Naive thymus-derived CD4-positive, alpha-beta T cell (primary cell): ENCODE measurements around the gene BEND2. TPM values are rescaled to one million over a fixed set of nuclear protein-coding genes. Genes with fewer than 3 reads are reported as not detected.
A peak's percentile ranks its signal among the peaks of the same experiment; 100 is the strongest.

Source experiments
- ATAC-seq: fragments of 150-1000 bp; cut with Tn5 transposase; 2 replicates; pipeline ENCODE4 v1.10.0; 2021; ENCODE audit warnings: mild to moderate bottlenecking, moderate library complexity
- CTCF ChIA-PET: fragments of 350-600 bp; sonication (Branson Sonifier 250); formaldehyde crosslinking; loops from one replicate; lab custom pipeline; 2021; ENCODE audit warnings: antibody characterized with exemption; lab: Charles Lee
- POLR2A ChIA-PET: fragments of 350-600 bp; sonication (Branson Sonifier 250); formaldehyde crosslinking; loops from one replicate; lab custom pipeline; 2021; ENCODE audit warnings: antibody characterized with exemption, inconsistent platforms; lab: Charles Lee
- DNase-seq, 9 donors: peaks; one replicate each; pipeline versions ENCODE4 v3.0.0 to v3.0.0-alpha.2; 2020 to 2022; ENCODE audit warnings: mixed read lengths in 1 of 9
- H3K27ac ChIP-seq: one replicate; pipeline ENCODE4 v1.7.0; 2013; ENCODE audit warnings: mild to moderate bottlenecking, low read depth, low read length, moderate library complexity
- H3K27me3 ChIP-seq, 2 donors: one replicate each; pipeline ENCODE4 v1.7.0; 2013; ENCODE audit warnings: low read length in 2 of 2, mild to moderate bottlenecking in 2 of 2, moderate library complexity in 2 of 2; ENCODE audit not compliant: control insufficient read depth in 2 of 2, insufficient read depth in 2 of 2
- H3K36me3 ChIP-seq, 3 experiments: 1 replicate in 2 of 3; 2 replicates in 1 of 3; pipeline ENCODE4 v1.7.0; 2013; ENCODE audit warnings: low read length in 3 of 3, mild to moderate bottlenecking in 3 of 3, moderate library complexity in 1 of 3; ENCODE audit not compliant: insufficient read depth in 3 of 3, control insufficient read depth in 2 of 3
- H3K4me1 ChIP-seq, 2 donors: one replicate each; pipeline ENCODE4 v1.7.0; 2013; ENCODE audit warnings: low read length in 2 of 2, mild to moderate bottlenecking in 2 of 2, moderate library complexity in 1 of 2; ENCODE audit not compliant: control insufficient read depth in 2 of 2, insufficient read depth in 2 of 2
- H3K4me3 ChIP-seq: 2 replicates; pipeline ENCODE4 v1.7.0; 2013; ENCODE audit warnings: mild to moderate bottlenecking, low read length
- H3K9me3 ChIP-seq, 3 experiments: 1 replicate in 2 of 3; 2 replicates in 1 of 3; pipeline ENCODE4 v1.7.0; 2013; ENCODE audit warnings: low read length in 3 of 3; ENCODE audit not compliant: control insufficient read depth in 2 of 3
- H3K27ac Mint-ChIP-seq, 9 donors: one replicate each; pipeline ENCODE4 v1.8.0; 2020 to 2022; ENCODE audit warnings: mixed read lengths in 9 of 9, mild to moderate bottlenecking in 8 of 9, moderate library complexity in 5 of 9, inconsistent platforms in 2 of 9
- H3K27me3 Mint-ChIP-seq, 5 donors: one replicate each; pipeline ENCODE4 v1.8.0; 2021 to 2022; ENCODE audit warnings: mixed read lengths in 5 of 5, mild to moderate bottlenecking in 1 of 5
- H3K36me3 Mint-ChIP-seq, 5 donors: one replicate each; pipeline ENCODE4 v1.8.0; 2020 to 2022; ENCODE audit warnings: mixed read lengths in 5 of 5, mild to moderate bottlenecking in 3 of 5, inconsistent platforms in 1 of 5
- H3K4me1 Mint-ChIP-seq, 7 donors: one replicate each; pipeline ENCODE4 v1.8.0; 2020 to 2022; ENCODE audit warnings: mixed read lengths in 7 of 7, mild to moderate bottlenecking in 3 of 7, inconsistent platforms in 1 of 7
- H3K4me3 Mint-ChIP-seq, 10 donors: one replicate each; pipeline ENCODE4 v1.8.0; 2020 to 2022; ENCODE audit warnings: mild to moderate bottlenecking in 10 of 10, mixed read lengths in 10 of 10, moderate library complexity in 6 of 10, inconsistent platforms in 2 of 10
- H3K9me3 Mint-ChIP-seq, 11 donors: one replicate each; pipeline ENCODE4 v1.8.0; 2020 to 2022; ENCODE audit warnings: mixed read lengths in 11 of 11, mild to moderate bottlenecking in 4 of 11, inconsistent platforms in 1 of 11, moderate library complexity in 1 of 11
- intact Hi-C, 2 donors: fragments of 100-400 bp; cut with micrococcal nuclease; formaldehyde crosslinking; loops; one replicate each; pipeline ENCODE4 v1.15.1; 2023
- polyA plus RNA-seq, 2 donors: library from polyadenylated mRNA; unstranded; fragments of 300-500 nt; fragmentation: Illumina TruSeq; gene quantifications; one replicate each; pipeline ENCODE4 v1.2.3, GENCODE V29; 2021
- total RNA-seq, 6 experiments: library from RNA in 5 of 6; stranded (reverse) in 5 of 6; gene quantifications; 1 replicate in 5 of 6; 2 replicates in 1 of 6; pipeline ENCODE4 v1.2.3 and lab custom pipeline; 2021 to 2026

BEND2 gene
- total and polyA plus RNA-seq, 7 experiments from 2014 or later: 0.07 TPM; not detected in 6

DNA sequence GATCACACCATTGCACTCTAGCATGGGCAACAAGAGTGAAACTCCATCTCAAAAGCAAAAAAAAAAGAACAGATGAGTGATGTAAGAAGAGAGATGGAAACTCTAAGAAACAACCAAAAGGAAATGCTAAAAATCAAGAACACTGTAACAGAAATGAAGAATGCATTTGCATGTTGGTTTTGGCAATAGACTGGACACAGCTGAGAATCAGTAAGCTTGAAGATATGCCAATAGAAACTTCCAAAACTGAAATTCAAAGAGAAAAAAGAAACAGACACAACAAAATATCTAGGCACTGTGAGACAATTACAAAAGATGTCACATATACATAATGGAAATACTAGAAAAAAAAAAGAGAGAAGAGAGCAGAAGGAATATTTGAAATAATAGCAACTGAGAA is 93.7 kb downstream of the BEND2 start:
- Mint-ChIP-seq H3K4me3 (no peak overlapping the region), H3K4me1 (no peaks in the 10 kb centered on the region), H3K36me3 (no peaks in the 10 kb centered on the region), H3K27me3 (peaks cover 0 to 4% (median 3%) of the 10 kb centered on the region in 5 donors), H3K27ac (peak overlapping the region in 1 of 9 donors; percentile 26), H3K9me3 (peaks cover 0 to 2% (median 0%) of the 10 kb centered on the region in 11 donors)
- Histone ChIP-seq H3K27me3 (no peaks in the 10 kb centered on the region), H3K36me3 (no peaks in the 10 kb centered on the region), H3K27ac (no peak overlapping the region), H3K4me3 (no peak overlapping the region), H3K9me3 (no peaks in the 10 kb centered on the region), H3K4me1 (no peaks in the 10 kb centered on the region)
- POLR2A ChIA-PET: no interaction called here
- intact Hi-C loops: no loop called here
- DNase-seq (no peak), ATAC-seq (no peak)
- CTCF ChIA-PET: interaction anchor here (0.7 kb wide), 1 partner anchor 28 kb away, joined by 4 read pairs; no protein-coding TSS in a partner anchor

DNA sequence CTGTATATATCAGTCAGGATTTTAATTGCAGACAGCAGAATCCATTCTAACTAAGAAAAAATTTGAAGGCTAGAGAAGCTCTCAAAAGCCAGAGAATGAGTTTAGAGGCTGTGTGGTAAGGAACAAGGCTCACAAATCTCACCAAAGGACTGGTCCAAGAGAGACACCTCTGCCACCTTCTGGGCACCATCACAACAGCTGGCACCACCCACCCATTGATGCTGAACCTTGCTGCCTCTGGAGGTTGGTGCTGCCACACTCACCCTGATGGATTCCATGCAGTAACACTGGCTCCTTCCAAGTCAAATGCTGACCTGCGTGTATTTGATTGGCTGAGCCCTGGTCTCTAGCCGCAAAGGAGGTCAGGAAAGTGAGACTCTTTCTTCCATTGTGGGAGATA is 100.8 kb downstream of the BEND2 start:
- no peak overlapping the region for H3K27ac Mint-ChIP-seq
- CTCF ChIA-PET: interaction anchor here (0.6 kb wide), 1 partner anchor 100 kb away, joined by 7 read pairs; no protein-coding TSS in a partner anchor
- no peaks in the 10 kb centered on the region for H3K4me1 Mint-ChIP-seq
- Histone ChIP-seq H3K4me1 (no peaks in the 10 kb centered on the region), H3K4me3 (no peak overlapping the region), H3K36me3 (no peaks in the 10 kb centered on the region), H3K27me3 (no peaks in the 10 kb centered on the region), H3K27ac (no peak overlapping the region), H3K9me3 (no peaks in the 10 kb centered on the region)
- no peaks in the 10 kb centered on the region for H3K36me3 Mint-ChIP-seq
- no peak overlapping the region for H3K4me3 Mint-ChIP-seq
- ATAC-seq (no peak), DNase-seq (peak in 5 of 9 donors; percentile 11 to 34 (median 16))
- POLR2A ChIA-PET: no interaction called here
- H3K27me3 Mint-ChIP-seq: peaks cover 0 to 6% (median 5%) of the 10 kb centered on the region in 5 donors
- H3K9me3 Mint-ChIP-seq: peaks cover 0 to 10% (median 0%) of the 10 kb centered on the region in 11 donors
- intact Hi-C loops: loop anchor here in 1 of 2 donors (1.0 to 2.0 kb wide), 3 partner anchors 175 to 423 kb away; no protein-coding TSS in a partner anchor

Other genes starting within 250 kb of the BEND2 start
- gene SCML2, start 133.8 kb upstream of the BEND2 start, total RNA-seq: 1 to 10 TPM in 4 of 5 experiments, under 1 TPM in 1; 0.96 to 2.2 (median 1.4) TPM
- 1 to 10 TPM in 1 of 2 donors, under 1 TPM in 1; 0.64 to 1.7 TPM for gene SCML2, start 133.8 kb upstream of the BEND2 start, polyA plus RNA-seq
- gene CDKL5, start 204.7 kb upstream of the BEND2 start, total RNA-seq: 1 to 10 TPM; 1.2 to 7.0 (median 5.8) TPM
- gene CDKL5, start 204.7 kb upstream of the BEND2 start, polyA plus RNA-seq: 1 to 10 TPM; 1.9 to 2.3 TPM